CMK (cell line): ENCODE data around the gene RRM1.
"Not testable (repeated sequence)": the region's sequence is repeated elsewhere in the genome, so short reads cannot be mapped to it uniquely, and the experiment has no call there.

Experiments used
- DNase-seq: peaks from one replicate; pipeline ENCODE4 v3.0.0-alpha.2; 2010; ENCODE audit warnings: low read depth

RRM1 gene

DNA sequence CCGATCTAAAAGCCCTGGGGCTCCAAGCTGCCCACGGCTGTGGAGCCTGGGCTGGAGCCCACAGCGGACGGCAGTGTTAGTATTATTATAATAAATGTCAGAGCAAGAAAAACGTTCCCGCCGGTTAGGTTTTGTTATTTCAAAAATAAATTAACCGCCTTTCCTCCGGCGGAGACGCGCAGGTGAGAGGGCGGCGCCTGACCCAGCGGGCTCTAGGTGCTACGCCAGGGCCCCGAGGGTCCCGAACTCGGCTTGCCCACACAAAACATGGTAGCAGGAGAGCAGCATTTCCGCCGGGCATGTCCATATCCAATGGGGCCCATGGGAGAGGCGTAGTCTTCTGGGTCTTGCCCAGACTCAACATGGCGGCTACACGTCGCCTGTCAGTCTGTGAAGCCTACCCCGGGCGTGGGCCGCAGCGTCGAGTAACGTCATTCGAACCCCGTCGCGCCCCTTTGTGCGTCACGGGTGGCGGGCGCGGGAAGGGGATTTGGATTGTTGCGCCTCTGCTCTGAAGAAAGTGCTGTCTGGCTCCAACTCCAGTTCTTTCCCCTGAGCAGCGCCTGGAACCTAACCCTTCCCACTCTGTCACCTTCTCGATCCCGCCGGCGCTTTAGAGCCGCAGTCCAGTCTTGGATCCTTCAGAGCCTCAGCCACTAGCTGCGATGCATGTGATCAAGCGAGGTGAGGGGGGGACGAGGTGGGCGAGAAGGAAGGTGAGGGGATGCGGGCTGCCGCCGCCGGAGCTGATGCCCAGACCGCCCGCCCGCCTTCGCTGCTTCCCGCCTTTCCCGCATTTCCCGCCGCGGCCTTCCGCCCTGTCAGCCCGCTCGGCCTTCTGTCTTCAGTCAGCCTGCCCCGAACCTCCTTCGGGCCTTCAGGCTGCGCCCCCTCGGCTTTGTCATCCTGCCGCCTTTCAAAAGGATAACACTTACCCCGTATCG lies at the start of gene RRM1:
Gene RRM1 (plus strand): TSS at position 452 of the 944 bp plus-strand sequence. CDS start 214 bp downstream, at position 666.
- DNase-seq, result peak; percentile 56

DNA sequence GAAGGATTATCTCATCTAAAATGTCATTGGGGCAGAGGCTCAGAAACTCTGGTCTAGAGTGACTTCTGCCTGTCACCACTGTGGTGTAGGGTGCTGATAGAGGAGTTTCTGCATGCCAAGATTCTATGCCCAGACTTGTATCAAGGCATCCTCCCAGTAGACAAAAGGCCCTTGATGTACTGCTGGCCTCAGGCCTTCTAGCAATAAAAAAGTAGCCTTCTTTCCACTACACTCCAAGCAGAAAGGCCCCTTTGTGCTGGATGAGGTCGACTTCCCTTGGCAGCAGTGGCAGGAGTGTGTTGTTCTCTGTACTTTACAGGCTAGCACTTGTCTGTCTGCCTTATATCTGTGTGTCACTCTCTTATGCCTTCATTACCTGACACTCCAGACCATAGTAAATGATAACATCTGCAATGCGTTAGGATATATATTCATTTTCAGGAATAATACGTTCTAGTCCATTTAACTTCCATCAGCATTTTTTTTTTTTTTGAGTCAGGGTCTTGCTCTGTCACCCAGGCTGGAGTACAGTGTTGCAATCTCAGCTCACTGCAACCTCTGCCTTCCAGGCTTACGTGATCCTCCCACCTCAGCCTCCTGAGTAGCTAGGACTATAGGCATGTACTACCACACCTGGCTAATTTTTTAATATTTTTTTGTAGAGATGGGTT lies 49.5 kb upstream of the RRM1 start:
- DNase-seq, result no peak

DNA sequence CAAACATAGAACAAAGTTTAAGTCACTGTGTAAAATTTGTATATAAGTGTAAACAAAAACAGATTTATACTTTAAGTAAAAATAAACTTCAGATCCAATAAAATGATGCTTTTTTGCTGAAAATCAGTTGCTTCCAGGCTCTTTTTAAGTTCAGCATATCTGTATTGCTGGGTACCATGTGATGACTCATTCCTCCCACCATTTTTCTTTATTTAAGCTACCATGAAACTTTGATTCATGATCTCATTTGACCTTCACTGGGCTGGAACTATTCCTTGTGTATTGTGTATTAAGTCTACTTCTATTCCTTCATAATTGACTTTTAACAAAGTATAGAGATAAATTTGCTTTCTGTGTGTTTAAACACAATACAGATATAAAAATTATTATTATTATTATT lies 46.3 kb upstream of the RRM1 start:
- no peak for DNase-seq

DNA sequence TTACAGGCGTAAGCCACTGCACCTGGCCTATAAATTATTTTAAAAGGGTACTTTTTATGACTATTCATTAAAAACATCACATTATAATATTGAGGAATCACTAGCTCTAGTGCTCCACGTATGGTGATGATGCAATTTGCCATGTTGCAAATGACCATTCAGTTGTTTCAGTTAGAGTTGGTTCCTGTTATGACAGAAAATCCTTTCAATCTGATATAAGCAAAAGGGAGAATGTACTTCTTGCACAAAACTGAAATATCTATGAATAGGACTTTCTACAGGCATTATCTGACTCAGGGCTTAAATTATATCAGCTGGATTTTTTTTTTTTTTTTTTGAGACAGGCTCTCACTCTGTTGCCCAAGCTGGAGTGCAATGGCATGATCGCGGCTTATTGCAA lies 45.6 kb upstream of the RRM1 start:
- DNase-seq, result no peak

DNA sequence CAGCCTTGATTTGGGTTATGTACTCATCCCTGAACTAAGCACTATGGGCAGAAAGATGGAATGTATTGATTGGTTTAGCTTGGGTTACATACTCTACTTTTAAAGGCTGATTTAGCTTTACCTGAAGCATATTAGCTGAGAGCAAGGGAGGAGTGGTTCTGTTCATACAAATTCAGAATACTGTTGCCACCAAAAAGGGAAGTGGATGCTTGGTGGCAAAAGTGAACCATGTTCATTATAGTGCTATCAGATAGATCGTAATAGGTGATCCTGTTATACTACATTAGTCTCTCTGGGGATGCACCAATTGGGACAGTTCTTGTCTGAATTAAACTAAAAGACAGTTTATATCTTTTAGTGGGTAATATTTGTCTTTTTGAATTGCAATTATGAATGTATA lies 44.5 kb upstream of the RRM1 start:
- no peak for DNase-seq

DNA sequence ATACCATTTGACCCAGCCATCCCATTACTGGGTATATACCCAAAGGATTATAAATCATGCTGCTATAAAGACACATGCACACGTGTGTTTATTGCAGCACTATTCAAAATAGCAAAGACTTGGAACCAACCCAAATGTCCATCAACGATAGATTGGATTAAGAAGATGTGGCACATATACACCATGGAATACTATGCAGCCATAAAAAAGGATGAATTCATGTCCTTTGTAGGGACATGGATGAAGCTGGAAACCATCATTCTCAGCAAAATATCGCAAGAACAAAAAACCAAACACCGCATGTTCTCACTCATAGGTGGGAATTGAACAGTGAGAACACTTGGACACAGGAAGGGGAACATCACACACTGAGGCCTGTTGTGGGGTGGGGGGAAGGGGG lies 41.4 kb upstream of the RRM1 start:
- DNase-seq, result not testable (repeated sequence)

DNA sequence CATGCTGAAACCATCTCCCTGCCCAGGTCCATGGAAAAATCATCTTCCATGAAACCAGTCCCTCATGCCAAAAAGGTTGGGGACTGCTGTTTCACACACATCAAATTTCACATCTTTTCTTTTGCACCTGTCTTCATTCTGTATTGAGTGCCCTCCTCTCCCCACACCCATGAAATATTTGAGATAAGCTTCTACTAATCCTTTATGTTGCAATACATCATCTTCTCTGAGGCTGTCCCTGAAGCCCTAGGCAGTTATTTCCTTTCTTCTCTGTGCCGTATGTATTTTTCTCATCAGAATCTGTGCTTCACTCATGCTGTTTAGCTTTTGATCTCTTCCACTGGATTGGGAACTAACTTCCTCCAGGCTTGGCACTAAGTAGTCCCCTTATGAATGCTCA lies 40.0 kb upstream of the RRM1 start:
- no peak for DNase-seq

DNA sequence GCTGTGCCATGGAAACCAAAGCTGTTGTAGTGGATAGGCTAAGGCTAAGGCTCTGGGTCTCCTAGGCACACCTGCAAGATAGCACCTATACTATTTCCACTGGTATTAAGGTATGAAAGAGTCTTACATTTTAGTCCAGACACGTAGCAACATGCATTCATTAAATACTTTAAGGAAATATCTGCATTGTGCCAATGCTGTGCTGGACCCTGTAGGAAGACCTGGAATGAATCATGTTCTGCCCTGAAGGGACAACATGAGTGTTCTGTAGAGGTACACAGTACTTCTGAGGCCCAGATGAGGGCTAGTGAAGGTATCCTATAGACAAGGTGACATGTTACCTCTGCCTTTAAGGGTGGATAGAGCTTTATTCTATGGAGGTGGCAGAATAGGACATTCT lies 35.2 kb upstream of the RRM1 start:
- no peak for DNase-seq

DNA sequence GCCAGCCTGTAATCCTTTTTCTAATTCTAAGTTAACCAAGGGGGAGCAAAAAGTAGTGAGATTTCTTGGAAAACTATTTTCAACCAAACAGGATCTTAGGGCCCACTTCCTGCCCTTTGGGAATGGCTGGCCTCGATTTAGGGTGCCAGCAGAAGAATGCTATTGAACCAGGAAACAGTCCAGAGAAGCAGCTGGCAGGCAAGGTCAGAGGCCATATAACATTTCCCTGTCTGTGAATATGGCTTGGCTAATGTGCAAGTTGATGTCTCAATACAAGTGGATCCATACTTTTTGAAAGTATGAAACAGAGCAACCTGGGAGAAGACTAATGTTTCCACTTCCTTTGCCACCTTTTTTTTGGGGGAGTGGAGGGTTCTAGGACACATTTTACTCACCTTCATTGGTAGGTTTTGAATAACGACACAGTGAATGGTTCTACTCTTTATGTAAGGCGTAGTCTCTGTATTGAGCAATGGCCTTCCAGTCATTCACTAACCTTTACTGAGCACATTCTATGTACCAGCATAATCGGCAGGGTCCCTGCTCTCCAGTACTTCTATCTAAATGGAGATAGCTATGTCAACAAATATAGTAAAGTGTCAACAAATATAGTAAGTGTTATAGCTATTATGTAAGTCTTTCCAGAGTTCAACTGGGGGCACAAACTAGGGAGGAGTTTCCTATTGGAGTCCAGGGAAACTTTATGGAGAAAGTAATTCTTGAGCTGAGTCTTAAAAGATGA lies 34.2 kb upstream of the RRM1 start:
- DNase-seq, result no peak

DNA sequence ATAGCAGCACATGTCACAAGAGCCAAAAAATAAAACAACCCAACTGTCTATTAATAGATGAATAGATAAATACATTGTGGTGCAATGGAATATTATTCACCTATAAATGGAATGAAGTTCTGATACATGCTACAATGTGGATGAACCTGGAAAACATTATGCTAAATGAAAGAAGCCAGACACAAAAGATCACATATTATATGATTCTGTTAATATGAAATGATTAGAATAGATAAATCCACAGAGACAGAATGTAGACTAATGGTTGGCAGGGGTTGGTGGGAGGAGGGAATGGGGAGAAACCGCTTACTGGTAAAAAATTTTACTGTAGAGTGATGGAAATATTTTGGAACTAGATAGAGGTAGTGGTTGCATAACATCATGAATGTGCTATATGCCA lies 32.9 kb upstream of the RRM1 start:
- no peak for DNase-seq

DNA sequence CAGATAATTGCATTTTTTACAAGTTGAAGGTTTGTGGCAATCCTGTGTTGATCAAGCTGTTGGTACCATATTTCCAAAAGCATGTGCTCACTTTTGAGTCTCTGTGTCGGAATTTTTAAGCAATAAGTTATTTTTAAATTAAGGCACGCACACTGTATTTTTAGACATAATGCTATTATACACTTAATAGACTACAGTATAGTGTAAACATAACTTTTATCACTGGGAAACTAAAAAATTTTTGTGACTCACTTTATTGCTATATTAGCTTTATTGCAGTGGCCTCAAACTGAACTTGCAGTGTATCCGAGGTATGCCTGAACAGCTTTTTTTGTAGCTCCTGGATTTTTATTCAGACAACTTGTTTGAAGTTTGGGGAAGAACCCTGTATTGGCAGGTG lies 31.3 kb upstream of the RRM1 start:
- no peak for DNase-seq

DNA sequence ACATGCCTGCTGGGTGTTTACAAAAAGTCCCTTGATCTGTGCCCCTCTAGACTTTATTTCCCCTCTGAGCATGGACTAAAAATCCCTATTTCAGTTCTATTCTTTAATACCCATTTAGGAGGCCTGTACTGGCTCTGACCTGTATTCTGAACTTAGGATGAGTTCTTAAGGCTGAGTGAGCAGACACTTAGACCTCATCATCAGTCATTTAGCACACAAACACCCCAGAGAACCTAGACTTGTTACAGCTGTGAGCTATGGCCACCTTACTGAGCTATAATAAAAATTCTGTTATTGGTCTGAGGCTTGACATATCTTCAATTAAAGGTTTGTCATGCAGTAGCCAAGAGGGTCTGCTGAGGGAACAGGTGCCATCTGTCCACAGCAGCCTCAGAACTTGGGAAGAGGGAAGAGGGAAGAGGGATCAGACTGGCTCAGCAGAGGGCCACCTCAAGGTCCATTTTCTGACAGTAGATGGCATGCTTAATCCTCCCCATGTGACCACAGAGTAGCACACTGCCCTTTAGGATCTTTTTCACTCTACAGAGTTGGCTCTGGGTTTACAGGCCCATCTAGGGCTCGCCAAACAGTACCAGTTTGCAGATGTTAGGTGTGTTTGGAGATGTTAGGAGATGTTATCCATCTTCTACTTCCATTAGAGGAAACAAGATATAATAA lies 30.2 kb upstream of the RRM1 start:
- DNase-seq, result no peak

DNA sequence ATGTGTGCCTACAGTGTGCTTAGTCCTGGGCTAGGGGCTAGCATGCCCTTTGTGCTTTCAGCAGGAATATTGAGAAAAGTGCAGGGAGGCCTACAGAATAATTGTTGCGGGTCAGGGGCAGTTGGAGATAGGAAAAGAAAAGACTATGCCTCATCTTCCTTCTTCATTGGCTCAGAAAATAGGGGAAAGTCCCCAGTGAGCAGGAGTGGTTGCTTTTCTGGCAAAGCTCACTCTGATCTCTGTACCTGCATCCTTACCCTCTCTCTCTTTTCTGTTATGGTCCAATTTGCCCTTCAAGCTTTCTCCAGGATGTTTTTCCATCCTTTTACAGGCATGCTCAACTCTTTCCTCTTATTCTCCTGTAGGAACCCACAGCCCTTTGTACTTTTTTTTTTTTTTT lies 29.5 kb upstream of the RRM1 start:
- DNase-seq, result no peak

DNA sequence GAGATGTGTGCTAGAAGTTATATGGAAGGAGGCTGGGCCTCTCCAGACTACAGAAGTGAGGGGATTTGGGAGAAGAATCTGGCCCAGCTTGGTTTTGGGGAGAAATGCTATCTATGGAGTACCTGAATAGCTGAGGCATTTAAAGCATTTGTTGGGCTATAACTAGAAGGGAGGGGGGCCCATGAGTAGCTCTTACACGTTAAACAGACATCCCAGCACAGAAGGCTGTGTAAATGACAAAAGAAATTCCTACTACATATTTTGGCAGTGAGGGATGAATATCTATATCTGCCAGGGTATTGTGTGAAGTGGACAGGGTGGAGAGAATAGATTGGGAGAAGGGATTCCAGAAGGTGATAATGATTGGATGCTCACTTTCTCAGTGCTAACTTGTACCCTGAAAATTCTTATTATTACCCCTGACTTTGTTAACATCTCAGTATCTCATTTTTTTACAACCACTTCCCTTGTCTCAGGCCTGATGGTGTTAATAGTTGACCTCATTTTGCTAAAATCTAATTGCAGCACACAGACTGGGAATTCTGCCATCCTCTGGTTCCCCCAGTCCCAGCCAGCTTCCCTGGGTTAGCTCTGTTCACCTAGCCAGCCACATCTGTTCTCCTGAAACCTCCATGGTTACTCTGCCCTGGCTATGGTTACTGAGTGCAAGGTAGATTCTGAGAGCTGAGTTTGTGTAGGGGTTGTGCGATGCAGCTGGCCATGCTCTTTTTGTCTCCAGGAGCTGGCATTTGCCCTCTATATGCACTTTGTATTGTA lies 28.8 kb upstream of the RRM1 start:
- no peak for DNase-seq

DNA sequence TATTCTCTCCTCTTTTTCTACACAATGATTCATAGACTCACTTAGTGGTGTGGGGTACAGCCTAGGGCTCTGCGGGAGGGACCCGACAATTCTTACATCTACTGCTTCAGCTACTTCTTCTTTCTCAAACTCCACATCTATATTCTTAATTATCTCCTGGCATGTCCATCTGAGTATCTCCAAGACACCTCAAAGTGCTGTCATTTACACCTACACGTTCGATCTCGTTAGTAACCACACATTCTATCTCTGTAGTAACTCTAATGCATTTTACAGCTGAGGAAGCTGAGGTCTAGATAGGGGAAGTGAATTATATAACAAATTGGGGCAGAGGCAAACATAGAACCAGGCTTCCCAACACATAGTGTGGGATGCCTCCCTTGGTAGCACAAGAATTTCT lies 27.7 kb upstream of the RRM1 start:
- no peak for DNase-seq

DNA sequence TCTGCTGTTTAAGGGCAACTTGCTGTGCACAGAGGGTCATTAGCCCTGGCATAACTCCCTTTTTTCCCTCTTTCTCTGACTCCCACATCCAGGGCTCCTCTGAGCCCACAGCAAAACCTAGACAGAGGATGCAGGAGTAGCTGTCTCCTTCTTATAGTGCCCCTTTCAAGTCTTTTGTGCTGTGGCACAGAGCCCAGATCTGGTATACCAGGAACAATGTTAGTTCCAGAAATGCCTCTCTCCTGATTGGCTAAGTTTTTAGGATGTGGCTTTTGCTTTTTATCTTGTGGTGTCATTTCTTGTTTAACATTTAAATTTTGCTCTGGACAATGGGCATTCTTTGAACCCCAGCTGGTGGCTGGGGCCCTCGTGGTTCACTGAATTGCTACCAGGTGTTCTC lies 25.6 kb upstream of the RRM1 start:
- DNase-seq, result no peak

DNA sequence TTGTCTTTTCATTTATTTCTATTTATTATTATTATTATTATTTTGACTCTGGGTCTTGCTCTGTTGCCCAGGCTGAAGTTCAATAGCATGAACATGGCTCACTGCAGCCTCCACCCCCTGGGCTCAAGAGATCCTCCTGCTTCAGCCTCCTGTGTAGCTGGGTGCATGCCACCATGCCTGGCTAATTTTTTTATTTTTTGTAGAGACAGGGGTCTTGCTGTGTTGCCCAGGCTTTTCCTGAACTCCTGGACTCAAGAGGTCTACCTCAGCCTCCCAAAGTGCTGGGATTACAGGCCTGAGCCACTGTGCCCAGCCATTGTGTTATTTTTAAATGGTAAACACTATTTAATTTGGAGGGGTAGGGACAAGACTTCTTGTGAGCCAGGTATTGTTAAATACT lies 23.3 kb upstream of the RRM1 start:
- DNase-seq, result no peak

DNA sequence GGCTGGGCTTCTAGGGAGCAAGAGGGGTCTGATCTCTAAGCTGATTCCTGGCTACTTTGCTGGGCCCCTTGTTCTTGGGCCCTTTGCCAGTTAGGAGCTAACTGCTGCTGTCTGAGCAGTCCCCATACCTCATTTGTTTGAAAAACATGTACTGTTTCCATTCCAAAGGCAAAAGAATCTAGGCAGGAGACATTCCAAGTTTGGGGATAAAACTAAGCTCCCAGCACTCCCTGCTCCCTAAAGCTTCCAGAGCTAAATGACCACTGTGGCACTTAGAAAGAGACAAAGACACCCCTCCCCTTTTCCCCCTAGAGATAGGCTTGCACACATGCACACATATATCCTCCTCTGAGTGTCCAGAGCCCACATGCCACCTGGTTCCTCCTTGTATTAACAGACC lies 22.7 kb upstream of the RRM1 start:
- DNase-seq, result no peak

DNA sequence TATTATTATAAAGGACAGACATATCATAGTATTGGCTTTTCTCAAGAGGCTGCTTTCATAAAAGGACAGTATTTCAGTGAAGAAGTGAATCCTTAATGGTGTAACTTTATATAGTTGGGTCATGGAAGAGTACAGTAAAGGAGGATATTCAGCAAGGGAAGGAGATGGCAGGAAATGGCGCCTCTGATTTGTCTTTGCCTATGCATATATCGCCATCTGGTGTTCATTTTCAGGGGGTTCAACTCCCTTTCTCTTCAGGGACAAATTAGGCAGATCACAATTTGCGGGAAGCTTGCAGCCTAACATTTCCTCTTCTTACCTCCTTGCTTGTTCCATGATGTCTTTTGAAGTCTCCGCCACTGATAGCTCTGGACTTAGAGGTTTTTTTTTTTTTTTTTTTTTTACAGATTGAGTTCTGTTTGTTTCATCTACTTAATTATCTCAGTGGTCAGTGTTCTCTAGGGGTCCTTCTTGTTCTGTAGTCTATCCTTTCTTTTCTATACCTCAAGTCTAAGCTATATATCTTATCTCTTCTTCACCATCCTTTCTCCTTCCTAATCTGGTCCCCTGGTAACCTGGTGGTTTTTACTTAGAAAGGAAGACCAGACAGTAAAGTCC lies 21.8 kb upstream of the RRM1 start:
- DNase-seq, result no peak

DNA sequence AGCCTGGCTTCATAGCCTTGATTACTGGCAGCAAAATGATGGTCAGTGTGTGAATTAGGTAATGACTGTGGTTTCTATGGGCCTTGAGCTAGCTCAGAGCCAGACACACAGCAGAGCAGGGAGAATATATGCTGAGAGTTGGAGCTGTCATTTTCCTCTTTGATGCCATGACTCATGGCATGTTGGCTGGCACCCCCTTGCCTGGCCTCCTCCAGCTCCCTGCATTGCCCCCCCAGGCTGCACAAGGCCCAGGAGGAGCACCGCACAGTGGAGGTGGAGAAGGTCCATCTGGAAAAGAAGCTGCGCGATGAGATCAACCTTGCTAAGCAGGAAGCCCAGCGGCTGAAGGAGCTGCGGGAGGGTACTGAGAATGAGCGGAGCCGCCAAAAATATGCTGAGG lies 20.3 kb upstream of the RRM1 start:
- DNase-seq, result no peak

DNA sequence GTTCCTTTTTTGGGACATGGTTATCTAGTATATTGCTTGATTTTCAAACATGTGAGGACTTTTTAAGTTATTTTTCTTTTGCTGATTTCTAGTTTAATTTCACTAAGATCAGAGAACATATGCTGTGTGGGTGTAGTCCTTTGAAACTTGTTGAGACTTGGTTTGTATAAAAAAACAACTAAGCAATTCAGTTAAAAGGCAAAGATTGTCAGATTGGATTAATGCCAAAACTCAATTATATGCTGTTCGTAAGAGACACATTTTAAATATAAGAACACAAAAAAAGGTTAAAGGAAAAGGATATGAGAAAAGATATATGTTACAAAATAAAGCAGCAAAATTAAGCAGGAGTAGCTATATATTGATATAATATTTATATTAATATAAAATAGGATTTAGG lies 17.8 kb upstream of the RRM1 start:
- no peak for DNase-seq
